Endothelial cell of umbilical vein (primary cell): ENCODE measurements around the gene ACSL6. TPM values are rescaled to one million over a fixed set of nuclear protein-coding genes. Genes with fewer than 3 reads are reported as not detected.

Source experiments
- BruUV-seq: library from RNA; stranded (reverse); fragments of 400-500 nt; replicated peaks from 2 replicates; lab custom pipeline; 2021; lab: Mats Ljungman, UMichigan
- CTCF ChIA-PET: fragments of 300-600, 350-600 bp; sonication (Branson Sonifier 250); formaldehyde crosslinking; loops from one replicate; lab custom pipeline; 2021; ENCODE audit warnings: antibody characterized with exemption, inconsistent platforms; lab: Charles Lee
- POLR2A ChIA-PET: fragments of 300-600, 350-600 bp; sonication (Branson Sonifier 250); formaldehyde crosslinking; loops from one replicate; lab custom pipeline; 2021; ENCODE audit warnings: antibody characterized with exemption, inconsistent platforms; lab: Charles Lee
- DNase-seq: peaks from one replicate; pipeline ENCODE4 v3.0.0-alpha.2; 2011; ENCODE audit warnings: low read depth, low spot score
- FAIRE-seq: peaks from 2 replicates; lab custom pipeline; 2011; peaks lifted over from hg19 to GRCh38; lab: Jason Lieb, UNC
- H2AFZ ChIP-seq: 2 replicates; pipeline ENCODE4 v1.6.0; 2012; ENCODE audit warnings: low read depth, low read length, control low read depth, inconsistent platforms
- H3K27ac ChIP-seq: 2 replicates; pipeline ENCODE4 v1.5.1; 2011; ENCODE audit warnings: low read depth, mild to moderate bottlenecking, control low read depth, low read length, moderate library complexity; ENCODE audit not compliant: insufficient read depth
- H3K27me3 ChIP-seq, 2 experiments: 2 replicates each; pipeline versions ENCODE4 v1.6.0 to v1.6.1; 2011; ENCODE audit warnings: low read length in 2 of 2, mixed read lengths in 1 of 2; ENCODE audit not compliant: control insufficient read depth in 2 of 2, insufficient read depth in 2 of 2
- H3K36me3 ChIP-seq, 2 experiments: 2 replicates in 1 of 2; 3 replicates in 1 of 2; pipeline ENCODE4 v1.5.1; 2011; ENCODE audit warnings: low read length in 2 of 2, mild to moderate bottlenecking in 1 of 2, moderate library complexity in 1 of 2; ENCODE audit not compliant: control insufficient read depth in 2 of 2, insufficient read depth in 2 of 2; ENCODE audit errors: extremely low read depth in 1 of 2
- H3K4me1 ChIP-seq: 3 replicates; pipeline ENCODE4 v1.5.1; 2011; ENCODE audit warnings: mild to moderate bottlenecking, low read length; ENCODE audit not compliant: control insufficient read depth, insufficient read depth; ENCODE audit errors: extremely low read depth
- H3K4me2 ChIP-seq: 2 replicates; pipeline ENCODE4 v1.6.1; 2011; ENCODE audit warnings: low read length, control low read depth, mixed read lengths; ENCODE audit not compliant: insufficient read depth
- H3K4me3 ChIP-seq, 3 experiments: fragments of 200-600 bp in 1 of 3; sonication (generic), shearing (Covaris generic) in 1 of 3; replicated peaks in 1 of 3; 2 replicates each; pipeline ENCODE4 v1.5.1; 2011 to 2016; ENCODE audit warnings: control low read depth in 3 of 3, low read length in 3 of 3, mild to moderate bottlenecking in 2 of 3, inconsistent platforms in 1 of 3, low read depth in 1 of 3, moderate library complexity in 1 of 3; ENCODE audit not compliant: insufficient read depth in 1 of 3
- H3K79me2 ChIP-seq: 2 replicates; pipeline ENCODE4 v1.6.0; 2012; ENCODE audit warnings: low read length, inconsistent platforms; ENCODE audit not compliant: control insufficient read depth, insufficient read depth
- H3K9ac ChIP-seq: replicated peaks from 2 replicates; pipeline ENCODE3; 2011; ENCODE audit warnings: low read length, control low read depth; ENCODE audit not compliant: insufficient read depth; ENCODE audit errors: extremely low read depth
- H3K9me1 ChIP-seq: replicated peaks from 3 replicates; pipeline ENCODE4 v1.6.0; 2011; ENCODE audit warnings: mild to moderate bottlenecking, low read length; ENCODE audit not compliant: control insufficient read depth, insufficient read depth; ENCODE audit errors: extremely low read depth
- H3K9me3 ChIP-seq: replicated peaks from 2 replicates; pipeline ENCODE4 v1.5.1; 2012; ENCODE audit warnings: low read length, inconsistent platforms; ENCODE audit not compliant: control insufficient read depth, insufficient read depth
- H4K20me1 ChIP-seq: replicated peaks from 2 replicates; pipeline ENCODE3; 2011; ENCODE audit warnings: mild to moderate bottlenecking, low read length; ENCODE audit not compliant: control insufficient read depth, insufficient read depth; ENCODE audit errors: extremely low read depth
- CTCF ChIP-seq, 2 donors: IDR thresholded peaks; 1 replicate in 1 of 2; 2 replicates in 1 of 2; pipeline ENCODE4 v1.5.1; 2011; ENCODE audit warnings: low read length in 2 of 2, mild to moderate bottlenecking in 2 of 2, moderate library complexity in 2 of 2, control low read depth in 1 of 2, inconsistent platforms in 1 of 2, low read depth in 1 of 2; ENCODE audit not compliant: insufficient read depth in 1 of 2; ENCODE audit errors: extremely low read depth in 1 of 2
- EZH2 ChIP-seq: IDR thresholded peaks from 2 replicates; pipeline ENCODE4 v1.6.1; 2012; ENCODE audit warnings: borderline replicate concordance, low read depth, mild to moderate bottlenecking, moderate library complexity, low read length, inconsistent platforms; ENCODE audit not compliant: severe bottlenecking
- FOS ChIP-seq: IDR thresholded peaks from 2 replicates; pipeline ENCODE4 v1.6.1; 2011; ENCODE audit warnings: mild to moderate bottlenecking, low read length, moderate library complexity, borderline replicate concordance; ENCODE audit not compliant: insufficient read depth
- GATA2 ChIP-seq: IDR thresholded peaks from 2 replicates; pipeline ENCODE4 v1.7.0; 2011; ENCODE audit warnings: low read depth, mild to moderate bottlenecking, moderate library complexity, mixed read lengths, low read length; ENCODE audit not compliant: insufficient read length, insufficient read depth
- JUN ChIP-seq: IDR thresholded peaks from 2 replicates; pipeline ENCODE4 v1.6.1; 2011; ENCODE audit warnings: borderline replicate concordance, low read depth; ENCODE audit not compliant: insufficient read length, insufficient read depth
- MAX ChIP-seq: IDR thresholded peaks from 2 replicates; pipeline ENCODE4 v1.6.1; 2011; ENCODE audit not compliant: insufficient read depth, insufficient read length
- MYC ChIP-seq: IDR thresholded peaks from one replicate; pipeline ENCODE4 v1.6.1; 2011; ENCODE audit warnings: mild to moderate bottlenecking, low read depth, low read length
- POLR2A ChIP-seq: IDR thresholded peaks from 2 replicates; pipeline ENCODE4 v1.6.1; 2012; ENCODE audit warnings: low read depth, mild to moderate bottlenecking, control low read depth, low read length
- POLR2AphosphoS5 ChIP-seq: IDR thresholded peaks from 2 replicates; pipeline ENCODE4 v1.6.1; 2012; ENCODE audit warnings: low read depth, mild to moderate bottlenecking, control low read depth, low read length, moderate library complexity; ENCODE audit not compliant: insufficient read depth
- dilution Hi-C: fragments of 300-500 bp; cut with MboI; formaldehyde crosslinking; loops from one replicate; pipeline ENCODE4 v1.15.0; 2019; ENCODE audit warnings: low sequenced_read_pairs; ENCODE audit not compliant: extremely low pct_ligation_motif_present
- intact Hi-C: fragments of 100-400 bp; cut with micrococcal nuclease; formaldehyde crosslinking; loops from one replicate; pipeline ENCODE4 v1.10.0; 2022
- polyA plus RNA-seq, 4 experiments: library from polyadenylated mRNA; depleted of rRNA in 3 of 4; stranded (reverse) in 3 of 4; unstranded in 1 of 4; fragments of >200 nt; gene quantifications; 2 replicates each; pipeline versions ENCODE4 v1.2.1 to v1.2.3, GENCODE V29; 2011 to 2012; ENCODE audit warnings: missing spikeins in 1 of 4
- total RNA-seq: library from RNA; stranded (reverse); gene quantifications from 2 replicates; pipeline ENCODE4 v1.2.3, GENCODE V29; 2021

Gene ACSL6
- total and polyA plus RNA-seq, 2 donors (not counting 3 experiments of a cell fraction or from before 2014, with no cell fraction given): not detected

- Histone ChIP-seq H3K79me2 (no peaks in the 10 kb centered on the region), H2AFZ (no peak overlapping the region), H3K4me1 (no peaks in the 10 kb centered on the region), H3K4me3 (no peak overlapping the region), H3K36me3 (no peaks in the 10 kb centered on the region), H3K4me2 (no peak overlapping the region), H3K9ac (no peak overlapping the region), H3K27me3 (peaks cover 3 to 7% of the 10 kb centered on the region in 2 experiments), H3K9me3 (no peaks in the 10 kb centered on the region), H3K27ac (no peak overlapping the region), H3K9me1 (no peaks in the 10 kb centered on the region), H4K20me1 (no peaks in the 10 kb centered on the region)
- no TSS peak for BruUV-seq
- CTCF ChIA-PET: no interaction called here
- TF ChIP-seq MYC (no peak), POLR2A (no peak), EZH2 (no peak), MAX (no peak), FOS (no peak), GATA2 (no peak), POLR2AphosphoS5 (no peak), JUN (no peak), CTCF (IDR thresholded peaks at IDR 0.05; ENCODE audit: extremely low read depth in 1 of 2, insufficient read depth in 1 of 2, low read depth in 1 of 2, low read length in 2 of 2) (no peak)
- FAIRE-seq: no peak
- dilution Hi-C loops: no loop called here
- POLR2A ChIA-PET: no interaction called here
- intact Hi-C loops: no loop called here
- DNase-seq: no peak
Observed at GRCh38 chr5:132026516-132027008, 15.1 kb upstream of the ACSL6 start.
